WTC11 (cell line): ENCODE results near the gene IL1RAPL2. TPM values are rescaled to one million over a fixed set of nuclear protein-coding genes. Genes with fewer than 3 reads are reported as not detected.

Experiments used
- ATF2 ChIP-seq: sonication (generic); formaldehyde crosslinking; IDR thresholded peaks from 2 replicates; pipeline ENCODE4 v1.8.1; 2022; ENCODE audit warnings: low read depth, missing genetic modification reagents, borderline replicate concordance
- ATF3 ChIP-seq: sonication (generic); formaldehyde crosslinking; conservative IDR thresholded peaks from 2 replicates; pipeline ENCODE4 v1.8.1; 2022; ENCODE audit warnings: mild to moderate bottlenecking, missing genetic modification reagents
- CREB1 ChIP-seq: sonication (generic); formaldehyde crosslinking; IDR thresholded peaks from 2 replicates; pipeline ENCODE4 v1.8.0; 2023; ENCODE audit warnings: mild to moderate bottlenecking, missing genetic modification reagents
- NR2C2 ChIP-seq: sonication (generic); formaldehyde crosslinking; IDR thresholded peaks from 2 replicates; pipeline ENCODE4 v1.8.0; 2022; ENCODE audit warnings: mild to moderate bottlenecking, missing genetic modification reagents
- ZNF423 ChIP-seq: fragments of 250-450 bp; sonication (Bioruptor Pico); IDR thresholded peaks from 2 replicates; pipeline ENCODE4 v2.1.2; 2022; ENCODE audit warnings: mild to moderate bottlenecking, moderate library complexity
- ZNF425 ChIP-seq: fragments of 250-450 bp; sonication (Bioruptor Pico); conservative IDR thresholded peaks from 2 replicates; pipeline ENCODE4 v1.9.0; 2021; ENCODE audit warnings: mild to moderate bottlenecking
- ZNF671 ChIP-seq: fragments of 250-450 bp; sonication (Bioruptor Pico); IDR thresholded peaks from 2 replicates; pipeline ENCODE4 v1.8.0; 2021; ENCODE audit warnings: mild to moderate bottlenecking
- total RNA-seq: library from RNA; stranded (reverse); gene quantifications from 3 replicates; pipeline ENCODE4 v1.2.3, GENCODE V29; 2021
- TF ChIP-seq, protein P1 (sequence below): sonication (generic); formaldehyde crosslinking; IDR thresholded peaks from 2 replicates; pipeline ENCODE4 v1.8.0; 2023; ENCODE audit warnings: missing genetic modification reagents, mild to moderate bottlenecking, borderline replicate concordance
- TF ChIP-seq, protein P2 (sequence below): fragments of 250-450 bp; sonication (Bioruptor Pico); IDR thresholded peaks from 2 replicates; pipeline ENCODE4 v1.8.0; 2021; ENCODE audit warnings: mild to moderate bottlenecking
- TF ChIP-seq, protein P3 (sequence below): sonication (generic); formaldehyde crosslinking; IDR thresholded peaks from 2 replicates; pipeline ENCODE4 v1.8.0; 2023; ENCODE audit warnings: mild to moderate bottlenecking, missing genetic modification reagents
- TF ChIP-seq, protein P4 (sequence below): sonication (generic); formaldehyde crosslinking; IDR thresholded peaks from 2 replicates; pipeline ENCODE4 v1.8.1; 2022; ENCODE audit warnings: mild to moderate bottlenecking, missing genetic modification reagents, moderate library complexity, borderline replicate concordance
- TF ChIP-seq, protein P5 (sequence below): sonication (generic); formaldehyde crosslinking; IDR thresholded peaks from 2 replicates; pipeline ENCODE4 v1.8.1; 2023; ENCODE audit warnings: mild to moderate bottlenecking, missing genetic modification reagents
- TF ChIP-seq, protein P6 (sequence below): sonication (generic); formaldehyde crosslinking; IDR thresholded peaks from 2 replicates; pipeline ENCODE4 v1.8.1; 2022; ENCODE audit warnings: low read depth, mild to moderate bottlenecking, moderate library complexity, missing genetic modification reagents, borderline replicate concordance

IL1RAPL2 gene
- total RNA-seq, 1 experiment from 2014 or later = 0.09 TPM

DNA sequence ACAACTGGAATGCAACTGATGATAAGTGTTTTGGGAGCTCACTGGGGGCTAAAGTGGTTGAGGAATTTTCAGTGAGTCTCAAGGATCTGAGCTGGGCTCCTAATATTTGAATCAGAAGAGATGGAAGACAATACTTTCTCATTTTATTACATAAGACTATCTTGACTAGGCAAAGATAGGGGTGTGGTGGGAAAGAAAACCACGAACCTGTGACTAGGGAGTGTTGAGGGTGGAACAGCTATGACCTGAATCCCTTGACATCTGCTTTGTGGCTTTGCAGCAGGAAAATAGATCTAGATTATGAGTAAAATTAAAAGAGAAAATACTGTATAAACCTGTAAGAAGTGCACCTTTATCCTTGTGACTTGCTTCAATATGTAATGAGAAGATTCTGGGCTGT, 949.6 kb downstream of the IL1RAPL2 start (continued):
- TF ChIP-seq, protein P1, sequence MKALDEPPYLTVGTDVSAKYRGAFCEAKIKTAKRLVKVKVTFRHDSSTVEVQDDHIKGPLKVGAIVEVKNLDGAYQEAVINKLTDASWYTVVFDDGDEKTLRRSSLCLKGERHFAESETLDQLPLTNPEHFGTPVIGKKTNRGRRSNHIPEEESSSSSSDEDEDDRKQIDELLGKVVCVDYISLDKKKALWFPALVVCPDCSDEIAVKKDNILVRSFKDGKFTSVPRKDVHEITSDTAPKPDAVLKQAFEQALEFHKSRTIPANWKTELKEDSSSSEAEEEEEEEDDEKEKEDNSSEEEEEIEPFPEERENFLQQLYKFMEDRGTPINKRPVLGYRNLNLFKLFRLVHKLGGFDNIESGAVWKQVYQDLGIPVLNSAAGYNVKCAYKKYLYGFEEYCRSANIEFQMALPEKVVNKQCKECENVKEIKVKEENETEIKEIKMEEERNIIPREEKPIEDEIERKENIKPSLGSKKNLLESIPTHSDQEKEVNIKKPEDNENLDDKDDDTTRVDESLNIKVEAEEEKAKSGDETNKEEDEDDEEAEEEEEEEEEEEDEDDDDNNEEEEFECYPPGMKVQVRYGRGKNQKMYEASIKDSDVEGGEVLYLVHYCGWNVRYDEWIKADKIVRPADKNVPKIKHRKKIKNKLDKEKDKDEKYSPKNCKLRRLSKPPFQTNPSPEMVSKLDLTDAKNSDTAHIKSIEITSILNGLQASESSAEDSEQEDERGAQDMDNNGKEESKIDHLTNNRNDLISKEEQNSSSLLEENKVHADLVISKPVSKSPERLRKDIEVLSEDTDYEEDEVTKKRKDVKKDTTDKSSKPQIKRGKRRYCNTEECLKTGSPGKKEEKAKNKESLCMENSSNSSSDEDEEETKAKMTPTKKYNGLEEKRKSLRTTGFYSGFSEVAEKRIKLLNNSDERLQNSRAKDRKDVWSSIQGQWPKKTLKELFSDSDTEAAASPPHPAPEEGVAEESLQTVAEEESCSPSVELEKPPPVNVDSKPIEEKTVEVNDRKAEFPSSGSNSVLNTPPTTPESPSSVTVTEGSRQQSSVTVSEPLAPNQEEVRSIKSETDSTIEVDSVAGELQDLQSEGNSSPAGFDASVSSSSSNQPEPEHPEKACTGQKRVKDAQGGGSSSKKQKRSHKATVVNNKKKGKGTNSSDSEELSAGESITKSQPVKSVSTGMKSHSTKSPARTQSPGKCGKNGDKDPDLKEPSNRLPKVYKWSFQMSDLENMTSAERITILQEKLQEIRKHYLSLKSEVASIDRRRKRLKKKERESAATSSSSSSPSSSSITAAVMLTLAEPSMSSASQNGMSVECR = no peak
- TF ChIP-seq, protein P2, sequence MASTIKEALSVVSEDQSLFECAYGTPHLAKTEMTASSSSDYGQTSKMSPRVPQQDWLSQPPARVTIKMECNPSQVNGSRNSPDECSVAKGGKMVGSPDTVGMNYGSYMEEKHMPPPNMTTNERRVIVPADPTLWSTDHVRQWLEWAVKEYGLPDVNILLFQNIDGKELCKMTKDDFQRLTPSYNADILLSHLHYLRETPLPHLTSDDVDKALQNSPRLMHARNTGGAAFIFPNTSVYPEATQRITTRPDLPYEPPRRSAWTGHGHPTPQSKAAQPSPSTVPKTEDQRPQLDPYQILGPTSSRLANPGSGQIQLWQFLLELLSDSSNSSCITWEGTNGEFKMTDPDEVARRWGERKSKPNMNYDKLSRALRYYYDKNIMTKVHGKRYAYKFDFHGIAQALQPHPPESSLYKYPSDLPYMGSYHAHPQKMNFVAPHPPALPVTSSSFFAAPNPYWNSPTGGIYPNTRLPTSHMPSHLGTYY (CRISPR knock-in tag) = no peak
- no peak for TF ChIP-seq ZNF425 (CRISPR knock-in tag)
- no peak for TF ChIP-seq ZNF671 (CRISPR knock-in tag)
- TF ChIP-seq, protein P3, sequence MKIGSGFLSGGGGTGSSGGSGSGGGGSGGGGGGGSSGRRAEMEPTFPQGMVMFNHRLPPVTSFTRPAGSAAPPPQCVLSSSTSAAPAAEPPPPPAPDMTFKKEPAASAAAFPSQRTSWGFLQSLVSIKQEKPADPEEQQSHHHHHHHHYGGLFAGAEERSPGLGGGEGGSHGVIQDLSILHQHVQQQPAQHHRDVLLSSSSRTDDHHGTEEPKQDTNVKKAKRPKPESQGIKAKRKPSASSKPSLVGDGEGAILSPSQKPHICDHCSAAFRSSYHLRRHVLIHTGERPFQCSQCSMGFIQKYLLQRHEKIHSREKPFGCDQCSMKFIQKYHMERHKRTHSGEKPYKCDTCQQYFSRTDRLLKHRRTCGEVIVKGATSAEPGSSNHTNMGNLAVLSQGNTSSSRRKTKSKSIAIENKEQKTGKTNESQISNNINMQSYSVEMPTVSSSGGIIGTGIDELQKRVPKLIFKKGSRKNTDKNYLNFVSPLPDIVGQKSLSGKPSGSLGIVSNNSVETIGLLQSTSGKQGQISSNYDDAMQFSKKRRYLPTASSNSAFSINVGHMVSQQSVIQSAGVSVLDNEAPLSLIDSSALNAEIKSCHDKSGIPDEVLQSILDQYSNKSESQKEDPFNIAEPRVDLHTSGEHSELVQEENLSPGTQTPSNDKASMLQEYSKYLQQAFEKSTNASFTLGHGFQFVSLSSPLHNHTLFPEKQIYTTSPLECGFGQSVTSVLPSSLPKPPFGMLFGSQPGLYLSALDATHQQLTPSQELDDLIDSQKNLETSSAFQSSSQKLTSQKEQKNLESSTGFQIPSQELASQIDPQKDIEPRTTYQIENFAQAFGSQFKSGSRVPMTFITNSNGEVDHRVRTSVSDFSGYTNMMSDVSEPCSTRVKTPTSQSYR = no peak
- no peak for TF ChIP-seq ZNF423
- TF ChIP-seq CREB1 = no peak
- TF ChIP-seq ATF2 (CRISPR knock-in tag) = no peak
- TF ChIP-seq, protein P4, sequence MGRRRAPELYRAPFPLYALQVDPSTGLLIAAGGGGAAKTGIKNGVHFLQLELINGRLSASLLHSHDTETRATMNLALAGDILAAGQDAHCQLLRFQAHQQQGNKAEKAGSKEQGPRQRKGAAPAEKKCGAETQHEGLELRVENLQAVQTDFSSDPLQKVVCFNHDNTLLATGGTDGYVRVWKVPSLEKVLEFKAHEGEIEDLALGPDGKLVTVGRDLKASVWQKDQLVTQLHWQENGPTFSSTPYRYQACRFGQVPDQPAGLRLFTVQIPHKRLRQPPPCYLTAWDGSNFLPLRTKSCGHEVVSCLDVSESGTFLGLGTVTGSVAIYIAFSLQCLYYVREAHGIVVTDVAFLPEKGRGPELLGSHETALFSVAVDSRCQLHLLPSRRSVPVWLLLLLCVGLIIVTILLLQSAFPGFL (CRISPR knock-in tag) = no peak
- no peak for TF ChIP-seq ATF3 (CRISPR knock-in tag)
- TF ChIP-seq, protein P5, sequence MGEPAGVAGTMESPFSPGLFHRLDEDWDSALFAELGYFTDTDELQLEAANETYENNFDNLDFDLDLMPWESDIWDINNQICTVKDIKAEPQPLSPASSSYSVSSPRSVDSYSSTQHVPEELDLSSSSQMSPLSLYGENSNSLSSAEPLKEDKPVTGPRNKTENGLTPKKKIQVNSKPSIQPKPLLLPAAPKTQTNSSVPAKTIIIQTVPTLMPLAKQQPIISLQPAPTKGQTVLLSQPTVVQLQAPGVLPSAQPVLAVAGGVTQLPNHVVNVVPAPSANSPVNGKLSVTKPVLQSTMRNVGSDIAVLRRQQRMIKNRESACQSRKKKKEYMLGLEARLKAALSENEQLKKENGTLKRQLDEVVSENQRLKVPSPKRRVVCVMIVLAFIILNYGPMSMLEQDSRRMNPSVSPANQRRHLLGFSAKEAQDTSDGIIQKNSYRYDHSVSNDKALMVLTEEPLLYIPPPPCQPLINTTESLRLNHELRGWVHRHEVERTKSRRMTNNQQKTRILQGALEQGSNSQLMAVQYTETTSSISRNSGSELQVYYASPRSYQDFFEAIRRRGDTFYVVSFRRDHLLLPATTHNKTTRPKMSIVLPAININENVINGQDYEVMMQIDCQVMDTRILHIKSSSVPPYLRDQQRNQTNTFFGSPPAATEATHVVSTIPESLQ (CRISPR knock-in tag) = no peak
- no peak for TF ChIP-seq NR2C2 (CRISPR knock-in tag)
- TF ChIP-seq, protein P6, sequence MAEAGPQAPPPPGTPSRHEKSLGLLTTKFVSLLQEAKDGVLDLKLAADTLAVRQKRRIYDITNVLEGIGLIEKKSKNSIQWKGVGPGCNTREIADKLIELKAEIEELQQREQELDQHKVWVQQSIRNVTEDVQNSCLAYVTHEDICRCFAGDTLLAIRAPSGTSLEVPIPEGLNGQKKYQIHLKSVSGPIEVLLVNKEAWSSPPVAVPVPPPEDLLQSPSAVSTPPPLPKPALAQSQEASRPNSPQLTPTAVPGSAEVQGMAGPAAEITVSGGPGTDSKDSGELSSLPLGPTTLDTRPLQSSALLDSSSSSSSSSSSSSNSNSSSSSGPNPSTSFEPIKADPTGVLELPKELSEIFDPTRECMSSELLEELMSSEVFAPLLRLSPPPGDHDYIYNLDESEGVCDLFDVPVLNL (CRISPR knock-in tag) = no peak
